Right lobe of liver (tissue), 6 donors: Measurements from ENCODE around the gene PTK6. TPM values are rescaled to one million over a fixed set of nuclear protein-coding genes. Genes with fewer than 3 reads are reported as not detected.
"Not testable (repeated sequence)": the region's sequence is repeated elsewhere in the genome, so short reads cannot be mapped to it uniquely, and the experiment has no call there.

Experiments
- ATAC-seq, 4 donors: fragments of 200-7000 bp; cut with Tn5 transposase; one replicate each; pipeline ENCODE4 v1.9.1; 2020; ENCODE audit warnings: mild to moderate bottlenecking in 4 of 4, moderate library complexity in 4 of 4
- DNase-seq, 3 donors: peaks; one replicate each; pipeline ENCODE4 v3.0.0-alpha.2; 2020
- H3K27ac ChIP-seq, 3 donors: fragments of 200-600 bp; one replicate each; pipeline ENCODE4 v1.8.0; 2022
- H3K27me3 ChIP-seq, 2 donors: fragments of 200-600 bp; one replicate each; pipeline ENCODE4 v1.8.0; 2022
- H3K36me3 ChIP-seq, 4 donors: fragments of 200-600 bp; sonication (generic) in 1 of 4; one replicate each; pipeline versions ENCODE4 v1.5.1 to v1.8.0; 2017 to 2022; ENCODE audit warnings: control low read depth in 1 of 4
- H3K4me1 ChIP-seq, 4 donors: fragments of 200-600 bp; sonication (generic) in 1 of 4; one replicate each; pipeline versions ENCODE4 v1.5.1 to v1.8.0; 2017 to 2022; ENCODE audit warnings: control low read depth in 1 of 4
- H3K4me3 ChIP-seq, 3 donors: fragments of 200-600 bp; one replicate each; pipeline ENCODE4 v1.8.0; 2022
- H3K9me3 ChIP-seq, 4 donors: fragments of 200-600 bp; sonication (generic) in 1 of 4; one replicate each; pipeline versions ENCODE4 v1.5.1 to v1.8.0; 2017 to 2022; ENCODE audit warnings: control low read depth in 1 of 4
- CTCF ChIP-seq, 4 donors: fragments of 200-600 bp in 3 of 4; fragments of 450-650 bp in 1 of 4; IDR thresholded peaks; one replicate each; pipeline versions ENCODE4 v1.5.1 to v1.8.0; 2016 to 2022; ENCODE audit warnings: antibody characterized with exemption in 4 of 4, mild to moderate bottlenecking in 2 of 4
- POLR2A ChIP-seq: fragments of 450-650 bp; IDR thresholded peaks from one replicate; pipeline ENCODE4 v1.6.1; 2017; ENCODE audit warnings: antibody characterized with exemption, mild to moderate bottlenecking
- WGBS: methylation state at CpG from one replicate; pipeline ENCODE4 v1.1.6; 2018; ENCODE audit warnings: low coverage, low lambda C conversion rate; ENCODE audit not compliant: insufficient coverage; ENCODE audit errors: missing lambda C conversion rate; 5-methylcytosine and 5-hydroxymethylcytosine counted together
- intact Hi-C, 2 donors: fragments of 100-400 bp; cut with DNase I; formaldehyde crosslinking; loops; one replicate each; pipeline versions ENCODE4 v1.11.2 to v1.14.1; 2022
- total RNA-seq, 6 experiments: library from RNA; depleted of rRNA in 2 of 6; stranded (reverse); fragments of >200 nt in 2 of 6; fragmentation: NEBNext Ultra II Directional in 3 of 6; extraction: Animal tissue kit (Norgen Biotek cat#: 25700) in 3 of 6; gene quantifications; one replicate each; pipeline versions ENCODE4 v1.1.0 to v1.2.4, GENCODE V29; 2016 to 2023
- donor health status: DM: no; HTN: yes; CAD: no.
- donor health status: DM: no; HTN: no; CAD: no.
- donor health status: DM: no; HTN: no; CAD: no.
- donor health status: DM: no; HTN: yes; CAD: no.
- donor health status: DM: no; HTN: yes; CAD: no.

The PTK6 gene
- total RNA-seq, 6 experiments from 2014 or later = 0.78 to 11.0 (median 3.6) TPM

GRCh38 chr20:63518946-63519667 lies 18.1 kb downstream of the PTK6 start:
- Histone ChIP-seq H3K4me1 (peaks cover 0 to 10% (median 2%) of the 10 kb centered on the region in 4 donors), H3K27ac (no peak overlapping the region), H3K36me3 (no peaks in the 10 kb centered on the region), H3K27me3 (no peaks in the 10 kb centered on the region), H3K9me3 (no peaks in the 10 kb centered on the region), H3K4me3 (peak overlapping the region in 2 of 3 donors; percentile 67 to 75)
- peak; percentile 27 to 56 (median 46) for DNase-seq
- intact Hi-C loops = no loop called here
- 62% methylated on average over 9 of the region's 32 CpGs for WGBS
- no peak for ATAC-seq
- TF ChIP-seq POLR2A (no peak), CTCF (IDR thresholded peaks at IDR 0.05) (no peak)

GRCh38 chr20:63518351-63518861 lies 18.8 kb downstream of the PTK6 start:
- intact Hi-C loops = no loop called here
- WGBS = 59% methylated on average over 8 of the region's 20 CpGs
- ATAC-seq (no peak), DNase-seq (peak in 2 of 3 donors; percentile 44 to 51)
- no peak overlapping the region for H3K4me3 ChIP-seq
- no peaks in the 10 kb centered on the region for H3K27me3 ChIP-seq
- no peaks in the 10 kb centered on the region for H3K36me3 ChIP-seq
- no peaks in the 10 kb centered on the region for H3K9me3 ChIP-seq
- peaks cover 0 to 10% (median 2%) of the 10 kb centered on the region in 4 donors for H3K4me1 ChIP-seq
- TF ChIP-seq POLR2A = no peak
- TF ChIP-seq CTCF (IDR thresholded peaks at IDR 0.05) = no peak
- no peak overlapping the region for H3K27ac ChIP-seq

- DNase-seq = peak in 2 of 3 donors; percentile 24 to 45
- ATAC-seq = no peak
- Histone ChIP-seq H3K4me3 (no peak overlapping the region), H3K36me3 (no peaks in the 10 kb centered on the region), H3K4me1 (peaks cover 0 to 10% (median 2%) of the 10 kb centered on the region in 4 donors), H3K9me3 (no peaks in the 10 kb centered on the region), H3K27ac (no peak overlapping the region), H3K27me3 (no peaks in the 10 kb centered on the region)
- WGBS = 81% methylated on average over 6 of the region's 32 CpGs
- intact Hi-C loops = no loop called here
- TF ChIP-seq POLR2A = no peak
- TF ChIP-seq CTCF (IDR thresholded peaks at IDR 0.05) = no peak
Measured at GRCh38 chr20:63517376-63518309, 19.5 kb downstream of the PTK6 start.

GRCh38 chr20:63514520-63514919 lies 22.7 kb downstream of the PTK6 start:
- peak in 1 of 3 donors; percentile 16 for DNase-seq
- 62% methylated on average over 10 of the region's 10 CpGs for WGBS
- H3K36me3 ChIP-seq, H3K4me3 ChIP-seq, H3K27ac ChIP-seq, H3K4me1 ChIP-seq, ATAC-seq, intact Hi-C loops, H3K27me3 ChIP-seq, H3K9me3 ChIP-seq: not testable (repeated sequence)
